ENCODE results near the gene PTPN4. TPM values are rescaled to one million over a fixed set of nuclear protein-coding genes. Genes with fewer than 3 reads are reported as not detected.

PTPN4 gene
- total RNA-seq, 2 donors from 2014 or later = 12.2 to 21.1 TPM

GRCh38 chr2:119772128-119772527, 12.4 kb downstream of the PTPN4 start:
- intact Hi-C loops (cut with DNase I) = no loop called here
- 85 to 86% methylated on average over 2 of the region's 2 CpGs for WGBS, 2 donors
- H3K4me1 ChIP-seq = peaks cover 5% of the 10 kb centered on the region
- ATAC-seq (no peak), DNase-seq (no peak)
- H3K27me3 ChIP-seq = no peaks in the 10 kb centered on the region
- no peak overlapping the region for H3K4me3 ChIP-seq
- TF ChIP-seq CTCF (IDR thresholded peaks at IDR 0.05) (no peak), POLR2A (IDR thresholded peaks at IDR 0.05) (no peak)
- no peaks in the 10 kb centered on the region for H3K36me3 ChIP-seq (replicated peaks in 1 of 2; ENCODE audit: insufficient read depth in 1 of 2, low read depth in 2 of 2)
- H3K27ac ChIP-seq = no peak overlapping the region
- H3K9me3 ChIP-seq = no peaks in the 10 kb centered on the region

GRCh38 chr2:119772767-119773166, 13.0 kb downstream of the PTPN4 start:
- Histone ChIP-seq H3K27ac (no peak overlapping the region), H3K4me3 (no peak overlapping the region), H3K27me3 (no peaks in the 10 kb centered on the region), H3K4me1 (peaks cover 5% of the 10 kb centered on the region), H3K36me3 (replicated peaks in 1 of 2; ENCODE audit: insufficient read depth in 1 of 2, low read depth in 2 of 2) (no peaks in the 10 kb centered on the region), H3K9me3 (no peaks in the 10 kb centered on the region)
- DNase-seq = no peak
- no peak for ATAC-seq
- WGBS, 2 donors = 94 to 96% methylated on average over 4 of the region's 4 CpGs
- intact Hi-C loops (cut with DNase I) = no loop called here
- TF ChIP-seq CTCF (IDR thresholded peaks at IDR 0.05) = no peak
- no peak for TF ChIP-seq POLR2A (IDR thresholded peaks at IDR 0.05)

GRCh38 chr2:119774026-119774425, 14.3 kb downstream of the PTPN4 start:
- no peak for TF ChIP-seq POLR2A (IDR thresholded peaks at IDR 0.05)
- no peak for TF ChIP-seq CTCF (IDR thresholded peaks at IDR 0.05)

GRCh38 chr2:119775102-119775501, 15.4 kb downstream of the PTPN4 start:
- no peaks in the 10 kb centered on the region for H3K27me3 ChIP-seq
- no peak overlapping the region for H3K4me3 ChIP-seq
- intact Hi-C loops (cut with DNase I) = no loop called here
- ATAC-seq (no peak), DNase-seq (no peak)
- no peaks in the 10 kb centered on the region for H3K36me3 ChIP-seq (replicated peaks in 1 of 2; ENCODE audit: insufficient read depth in 1 of 2, low read depth in 2 of 2)
- TF ChIP-seq CTCF (IDR thresholded peaks at IDR 0.05) (no peak), POLR2A (IDR thresholded peaks at IDR 0.05) (no peak)
- no peak overlapping the region for H3K27ac ChIP-seq
- no peaks in the 10 kb centered on the region for H3K4me1 ChIP-seq
- H3K9me3 ChIP-seq = no peaks in the 10 kb centered on the region
- 85 to 88% methylated on average over 6 of the region's 6 CpGs for WGBS, 2 donors

More at GRCh38 chr2:119774026-119774425, 14.3 kb downstream of the PTPN4 start:
- DNase-seq = no peak
- no peaks in the 10 kb centered on the region for H3K36me3 ChIP-seq (replicated peaks in 1 of 2; ENCODE audit: insufficient read depth in 1 of 2, low read depth in 2 of 2)
- no peaks in the 10 kb centered on the region for H3K4me1 ChIP-seq
- H3K9me3 ChIP-seq = no peaks in the 10 kb centered on the region
- no peaks in the 10 kb centered on the region for H3K27me3 ChIP-seq
- ATAC-seq = no peak
- no peak overlapping the region for H3K27ac ChIP-seq
- no peak overlapping the region for H3K4me3 ChIP-seq
- intact Hi-C loops (cut with DNase I) = no loop called here

GRCh38 chr2:119782308-119783027, 22.7 kb downstream of the PTPN4 start:
- no peaks in the 10 kb centered on the region for H3K9me3 ChIP-seq
- H3K36me3 ChIP-seq (replicated peaks in 1 of 2; ENCODE audit: insufficient read depth in 1 of 2, low read depth in 2 of 2) = no peaks in the 10 kb centered on the region
- no peak for DNase-seq
- H3K27ac ChIP-seq = no peak overlapping the region
- intact Hi-C loops (cut with DNase I) = no loop called here
- no peak for TF ChIP-seq CTCF (IDR thresholded peaks at IDR 0.05)
- TF ChIP-seq POLR2A (IDR thresholded peaks at IDR 0.05) = no peak
- H3K4me1 ChIP-seq = no peaks in the 10 kb centered on the region
- H3K27me3 ChIP-seq = no peaks in the 10 kb centered on the region
- no peak for ATAC-seq
- no peak overlapping the region for H3K4me3 ChIP-seq
- 94 to 95% methylated on average over 9 of the region's 9 CpGs for WGBS, 2 donors

All from body of pancreas (tissue), 4 donors.